Natural killer cell (primary cell): ENCODE measurements around the gene NPNT. TPM values are rescaled to one million over a fixed set of nuclear protein-coding genes. Genes with fewer than 3 reads are reported as not detected.

ENCODE experiments used
- ATAC-seq, 3 donors: fragments of 150-1000 bp in 2 of 3; fragments of 200-7000 bp in 1 of 3; cut with Tn5 transposase; 1 replicate in 1 of 3; 2 replicates in 2 of 3; pipeline ENCODE4 v1.10.0; 2021; ENCODE audit warnings: mild to moderate bottlenecking in 2 of 3, moderate library complexity in 2 of 3
- DNase-seq, 2 donors: peaks; one replicate each; pipeline versions ENCODE4 v3.0.0 to v3.0.0-alpha.2; 2013 to 2021; ENCODE audit warnings: mixed read lengths in 1 of 2
- H3K27ac ChIP-seq: one replicate; pipeline ENCODE4 v1.5.1; 2013; ENCODE audit warnings: mild to moderate bottlenecking, low read length
- H3K27me3 ChIP-seq: one replicate; pipeline ENCODE4 v1.6.1; 2013; ENCODE audit warnings: low read length; ENCODE audit not compliant: control insufficient read depth, insufficient read depth
- H3K36me3 ChIP-seq: one replicate; pipeline ENCODE4 v1.6.1; 2013; ENCODE audit warnings: low read length; ENCODE audit not compliant: control insufficient read depth, insufficient read depth
- H3K4me1 ChIP-seq: one replicate; pipeline ENCODE4 v1.6.1; 2013; ENCODE audit warnings: low read length; ENCODE audit not compliant: control insufficient read depth, insufficient read depth
- H3K4me3 ChIP-seq: one replicate; pipeline ENCODE4 v1.5.1; 2013; ENCODE audit warnings: low read length
- H3K9me3 ChIP-seq: one replicate; pipeline ENCODE4 v1.6.1; 2013; ENCODE audit warnings: low read length; ENCODE audit not compliant: control insufficient read depth, insufficient read depth
- H3K27ac Mint-ChIP-seq, 2 donors: one replicate each; pipeline ENCODE4 v1.8.0; 2022; ENCODE audit warnings: mild to moderate bottlenecking in 2 of 2, mixed read lengths in 2 of 2, moderate library complexity in 1 of 2
- H3K27me3 Mint-ChIP-seq, 2 donors: one replicate each; pipeline ENCODE4 v1.8.0; 2022; ENCODE audit warnings: low read depth in 2 of 2, mixed read lengths in 2 of 2
- H3K36me3 Mint-ChIP-seq: one replicate; pipeline ENCODE4 v1.8.0; 2022; ENCODE audit warnings: mixed read lengths
- H3K4me1 Mint-ChIP-seq, 2 donors: one replicate each; pipeline ENCODE4 v1.8.0; 2022; ENCODE audit warnings: mixed read lengths in 2 of 2
- H3K4me3 Mint-ChIP-seq: one replicate; pipeline ENCODE4 v1.8.0; 2022; ENCODE audit warnings: mild to moderate bottlenecking, moderate library complexity, mixed read lengths
- H3K9me3 Mint-ChIP-seq, 2 donors: one replicate each; pipeline ENCODE4 v1.8.0; 2022; ENCODE audit warnings: mixed read lengths in 2 of 2
- WGBS: methylation state at CpG from one replicate; pipeline ENCODE4 v1.1.7; 2013; ENCODE audit warnings: missing lambda C conversion rate; ENCODE audit not compliant: insufficient coverage; 5-methylcytosine and 5-hydroxymethylcytosine counted together
- intact Hi-C: fragments of 100-400 bp; cut with micrococcal nuclease; formaldehyde crosslinking; loops from one replicate; pipeline ENCODE4 v1.14.2; 2022
- total RNA-seq, 4 donors: library from RNA; stranded (reverse); fragments of 120-200 nt in 1 of 4; gene quantifications; one replicate each; pipeline versions ENCODE4 v1.2.3 to v1.2.4, GENCODE V29; 2013 to 2022
- TF ChIP-seq, protein P1 (sequence below): fragments of 200-600 bp; IDR thresholded peaks from one replicate; pipeline ENCODE4 v1.8.0; 2022; ENCODE audit warnings: antibody characterized with exemption

The NPNT gene
- total RNA-seq, 3 donors from 2014 or later (not counting 1 experiment from before 2014, with no cell fraction given): not detected

DNA sequence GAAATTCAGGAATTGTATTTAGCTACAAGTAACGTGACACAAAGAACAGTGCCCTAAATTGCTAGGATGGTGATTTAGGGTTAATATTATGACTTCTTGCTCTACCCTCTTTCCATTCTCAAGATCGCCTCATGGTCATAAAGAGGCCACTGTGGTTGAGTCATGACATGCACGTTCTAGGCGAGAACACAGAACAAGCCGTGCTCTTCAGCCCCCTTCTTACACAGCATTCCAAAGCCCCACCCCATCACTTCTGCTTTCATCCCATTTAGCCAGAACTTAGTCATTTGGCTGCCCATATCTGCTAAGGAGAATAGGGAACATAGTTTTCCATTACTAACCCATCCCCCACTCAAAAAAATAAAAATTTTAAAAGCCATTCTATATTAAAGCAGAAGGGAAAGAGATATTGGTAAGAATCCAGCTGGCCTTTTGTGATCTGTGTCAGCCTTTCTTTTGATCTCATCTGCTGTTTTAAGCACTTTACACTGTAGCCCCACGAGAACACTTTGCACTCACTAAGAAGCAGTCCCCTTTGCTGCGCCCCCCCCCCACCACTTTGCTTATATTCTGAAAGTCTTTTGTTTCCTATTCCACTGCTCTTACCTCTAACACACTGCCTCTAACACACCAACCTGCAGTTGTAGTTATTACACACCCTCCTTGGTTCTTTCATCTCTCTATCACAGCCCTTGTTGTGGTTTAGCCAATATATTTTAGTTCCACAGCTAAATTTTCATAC, 28.4 kb downstream of the NPNT start:
- Histone ChIP-seq H3K9me3 (no peaks in the 10 kb centered on the region), H3K4me3 (no peak overlapping the region), H3K27me3 (no peaks in the 10 kb centered on the region), H3K36me3 (no peaks in the 10 kb centered on the region), H3K4me1 (no peaks in the 10 kb centered on the region), H3K27ac (no peak overlapping the region)
- Mint-ChIP-seq H3K27me3 (no peaks in the 10 kb centered on the region), H3K36me3 (no peaks in the 10 kb centered on the region), H3K9me3 (peaks cover 3 to 6% of the 10 kb centered on the region in 2 donors), H3K4me1 (no peaks in the 10 kb centered on the region), H3K4me3 (no peak overlapping the region), H3K27ac (no peak overlapping the region)
- no peak for ATAC-seq
- WGBS: 74% methylated on average over 6 of the region's 7 CpGs
- intact Hi-C loops: no loop called here
- TF ChIP-seq, protein P1, sequence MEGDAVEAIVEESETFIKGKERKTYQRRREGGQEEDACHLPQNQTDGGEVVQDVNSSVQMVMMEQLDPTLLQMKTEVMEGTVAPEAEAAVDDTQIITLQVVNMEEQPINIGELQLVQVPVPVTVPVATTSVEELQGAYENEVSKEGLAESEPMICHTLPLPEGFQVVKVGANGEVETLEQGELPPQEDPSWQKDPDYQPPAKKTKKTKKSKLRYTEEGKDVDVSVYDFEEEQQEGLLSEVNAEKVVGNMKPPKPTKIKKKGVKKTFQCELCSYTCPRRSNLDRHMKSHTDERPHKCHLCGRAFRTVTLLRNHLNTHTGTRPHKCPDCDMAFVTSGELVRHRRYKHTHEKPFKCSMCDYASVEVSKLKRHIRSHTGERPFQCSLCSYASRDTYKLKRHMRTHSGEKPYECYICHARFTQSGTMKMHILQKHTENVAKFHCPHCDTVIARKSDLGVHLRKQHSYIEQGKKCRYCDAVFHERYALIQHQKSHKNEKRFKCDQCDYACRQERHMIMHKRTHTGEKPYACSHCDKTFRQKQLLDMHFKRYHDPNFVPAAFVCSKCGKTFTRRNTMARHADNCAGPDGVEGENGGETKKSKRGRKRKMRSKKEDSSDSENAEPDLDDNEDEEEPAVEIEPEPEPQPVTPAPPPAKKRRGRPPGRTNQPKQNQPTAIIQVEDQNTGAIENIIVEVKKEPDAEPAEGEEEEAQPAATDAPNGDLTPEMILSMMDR: no peak
- no peak for DNase-seq

DNA sequence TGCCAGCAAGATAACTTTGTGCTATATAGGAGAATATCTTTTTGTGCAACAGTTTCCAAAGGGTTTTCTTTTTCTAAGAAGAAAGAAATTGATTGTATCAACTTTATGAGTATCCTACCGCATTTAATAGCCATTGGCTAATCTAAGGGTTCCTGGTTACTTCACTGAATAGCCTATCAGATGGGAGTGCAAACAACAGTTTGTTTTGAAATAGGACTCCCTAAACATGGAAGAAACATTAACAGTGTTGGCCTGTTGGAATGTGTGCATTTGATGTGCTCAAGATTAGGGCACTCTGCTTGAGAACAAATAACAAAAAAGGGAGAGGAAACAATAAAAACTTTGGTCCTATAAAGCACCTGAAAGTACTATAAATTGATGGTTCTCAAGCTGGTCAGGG, 29.1 kb downstream of the NPNT start:
- Mint-ChIP-seq H3K4me1 (no peaks in the 10 kb centered on the region), H3K4me3 (no peak overlapping the region), H3K36me3 (no peaks in the 10 kb centered on the region), H3K9me3 (peaks cover 5 to 6% of the 10 kb centered on the region in 2 donors), H3K27ac (no peak overlapping the region), H3K27me3 (no peaks in the 10 kb centered on the region)
- no peak overlapping the region for H3K27ac ChIP-seq
- no peaks in the 10 kb centered on the region for H3K36me3 ChIP-seq
- TF ChIP-seq, protein P1: no peak
- no peak for DNase-seq
- no peaks in the 10 kb centered on the region for H3K9me3 ChIP-seq
- intact Hi-C loops: no loop called here
- H3K27me3 ChIP-seq: no peaks in the 10 kb centered on the region
- H3K4me3 ChIP-seq: no peak overlapping the region
- no peaks in the 10 kb centered on the region for H3K4me1 ChIP-seq
- no peak for ATAC-seq
- 100% methylated on average over 1 of the region's 1 CpG for WGBS

DNA sequence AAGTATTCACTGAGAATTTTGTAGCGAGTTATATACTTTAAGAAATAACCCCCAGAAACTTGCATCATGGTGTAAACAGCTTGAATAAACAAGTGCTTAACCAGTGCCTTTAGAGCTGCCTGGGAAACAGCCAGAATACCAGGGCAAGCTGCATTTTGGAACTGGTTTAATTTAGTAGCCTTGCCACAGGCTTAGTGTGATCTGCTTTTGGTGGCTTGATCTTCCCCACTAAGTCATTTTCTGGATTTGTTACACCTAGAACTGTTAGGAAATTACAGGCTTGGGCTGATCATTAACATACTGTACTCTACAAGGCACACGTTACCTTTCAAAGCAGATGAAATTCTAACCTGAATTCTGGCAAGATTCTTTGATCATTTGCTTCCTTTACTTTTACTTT, 35.4 kb downstream of the NPNT start:
- no peak overlapping the region for H3K4me3 ChIP-seq
- no peaks in the 10 kb centered on the region for H3K36me3 Mint-ChIP-seq
- H3K9me3 ChIP-seq: no peaks in the 10 kb centered on the region
- H3K4me1 ChIP-seq: no peaks in the 10 kb centered on the region
- no peaks in the 10 kb centered on the region for H3K27me3 Mint-ChIP-seq
- no peak overlapping the region for H3K27ac Mint-ChIP-seq
- no peaks in the 10 kb centered on the region for H3K27me3 ChIP-seq
- TF ChIP-seq, protein P1: no peak
- intact Hi-C loops: no loop called here
- DNase-seq: no peak
- H3K4me3 Mint-ChIP-seq: no peak overlapping the region
- H3K4me1 Mint-ChIP-seq: no peaks in the 10 kb centered on the region
- no peak for ATAC-seq
- no peaks in the 10 kb centered on the region for H3K36me3 ChIP-seq
- WGBS: 83% methylated on average over 2 of the region's 2 CpGs
- peaks cover 3 to 4% of the 10 kb centered on the region in 2 donors for H3K9me3 Mint-ChIP-seq
- no peak overlapping the region for H3K27ac ChIP-seq

DNA sequence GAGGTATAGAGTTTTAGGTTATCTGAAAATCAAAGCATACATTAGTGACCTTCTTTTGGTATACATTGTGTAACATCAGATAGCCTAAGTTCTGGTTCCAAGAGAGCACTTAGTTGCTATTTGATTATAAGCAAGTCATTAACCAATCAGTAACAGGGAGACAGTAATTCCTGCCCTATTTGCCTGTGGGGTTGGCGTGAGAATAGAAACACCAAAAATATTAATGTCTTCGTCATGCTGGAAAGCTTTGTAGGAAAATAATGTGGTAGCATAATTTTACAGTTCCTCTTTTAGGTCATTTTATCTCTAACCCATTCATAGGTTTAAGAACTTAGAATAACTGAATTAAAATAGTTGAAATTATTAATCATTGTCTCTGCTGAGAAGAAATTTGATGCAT, 37.8 kb downstream of the NPNT start:
- no peaks in the 10 kb centered on the region for H3K4me1 ChIP-seq
- intact Hi-C loops: no loop called here
- no peak overlapping the region for H3K4me3 Mint-ChIP-seq

More for the DNA sequence above, 37.8 kb downstream of the NPNT start:
- H3K27me3 ChIP-seq: no peaks in the 10 kb centered on the region
- no peaks in the 10 kb centered on the region for H3K36me3 Mint-ChIP-seq
- DNase-seq (no peak), ATAC-seq (no peak)
- H3K9me3 ChIP-seq: no peaks in the 10 kb centered on the region
- TF ChIP-seq, protein P1: no peak
- peaks cover 0 to 4% of the 10 kb centered on the region in 2 donors for H3K9me3 Mint-ChIP-seq
- H3K4me3 ChIP-seq: no peak overlapping the region
- no peaks in the 10 kb centered on the region for H3K36me3 ChIP-seq
- no peaks in the 10 kb centered on the region for H3K4me1 Mint-ChIP-seq
- no peaks in the 10 kb centered on the region for H3K27me3 Mint-ChIP-seq
- no peak overlapping the region for H3K27ac Mint-ChIP-seq
- no peak overlapping the region for H3K27ac ChIP-seq
- 80% methylated on average over 1 of the region's 2 CpGs for WGBS
